GM21390 (cell line): ENCODE results near the gene KIAA2012.
"Not testable (repeated sequence)": the region's sequence is repeated elsewhere in the genome, so short reads cannot be mapped to it uniquely, and the experiment has no call there.

ENCODE experiments used
- ATAC-seq: cut with Tn5 transposase; IDR thresholded peaks from one replicate; pipeline ENCODE4 v1.9.1; 2021; ENCODE audit not compliant: unreplicated experiment

Gene KIAA2012

GRCh38 chr2:202114795-202115194 lies 41.7 kb downstream of the KIAA2012 start:
- no peak for ATAC-seq

DNA sequence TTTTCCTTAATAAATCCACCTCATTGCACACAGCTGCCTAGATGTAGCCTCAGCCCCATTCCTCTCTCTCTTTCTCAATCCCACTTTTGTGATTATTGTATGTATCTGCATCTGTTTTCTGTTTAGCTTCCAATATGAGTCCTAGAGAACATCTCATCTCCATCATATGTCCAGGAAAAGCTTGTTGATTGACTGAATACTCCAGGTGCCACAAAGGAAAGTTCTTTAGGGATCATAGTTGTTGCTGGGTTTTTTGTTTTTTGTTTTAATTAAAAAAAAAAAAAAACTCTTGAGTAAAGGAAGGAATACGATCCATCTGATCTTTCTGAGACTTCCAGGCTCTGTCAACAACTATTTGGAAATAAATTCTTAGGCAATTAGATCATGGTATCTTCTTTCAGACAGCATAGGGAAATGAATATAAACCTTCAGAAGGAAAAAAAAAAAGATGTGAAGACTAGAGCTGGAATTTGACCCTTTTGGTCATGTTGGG lies 42.5 kb downstream of the KIAA2012 start:
- no peak for ATAC-seq

- no peak for ATAC-seq
Observed at GRCh38 chr2:202116691-202117090, 43.6 kb downstream of the KIAA2012 start.

DNA sequence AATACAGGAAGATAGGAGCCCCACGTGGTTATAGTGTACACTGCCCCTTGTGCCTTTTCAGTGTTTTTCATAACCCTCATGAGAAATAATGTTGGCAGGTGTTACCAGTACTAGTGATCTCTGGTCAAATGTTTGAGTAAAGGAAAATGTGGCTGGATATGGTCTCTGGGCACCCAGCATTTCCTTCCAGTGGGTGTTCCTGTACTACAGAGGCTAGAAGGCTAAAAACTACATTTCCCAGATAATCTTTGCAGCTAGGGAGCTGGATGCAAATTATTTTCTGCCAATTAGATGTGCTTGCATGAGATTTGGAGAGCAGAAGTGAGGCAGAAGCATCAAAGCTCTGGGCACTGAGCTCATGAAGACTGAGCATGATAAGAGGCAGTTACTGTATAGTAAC lies 45.1 kb downstream of the KIAA2012 start:
- ATAC-seq, result no peak

- ATAC-seq, result no peak
Observed at GRCh38 chr2:202120828-202121227, 47.8 kb downstream of the KIAA2012 start.

GRCh38 chr2:202121532-202122162 lies 48.6 kb downstream of the KIAA2012 start:
- no peak for ATAC-seq

DNA sequence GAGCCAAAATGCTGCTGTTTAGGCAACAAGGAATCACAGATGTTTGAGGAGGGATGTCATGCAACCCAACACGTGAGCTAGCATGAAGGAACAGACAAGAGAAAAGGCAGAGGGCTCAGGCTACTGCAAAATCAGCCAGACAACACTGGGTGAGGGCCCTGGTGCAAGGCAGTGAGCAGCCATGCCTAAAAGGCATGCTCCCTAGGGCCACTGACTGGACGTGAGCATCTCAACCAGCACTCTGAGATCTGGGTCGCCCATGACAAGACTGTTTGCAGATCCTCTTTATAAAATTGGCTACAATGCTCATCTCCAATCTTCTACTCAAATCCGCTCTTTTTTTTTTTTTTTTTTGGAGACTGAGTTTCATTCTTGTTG lies 49.1 kb downstream of the KIAA2012 start:
- no peak for ATAC-seq

GRCh38 chr2:202122980-202123720 lies 50.1 kb downstream of the KIAA2012 start:
- no peak for ATAC-seq

DNA sequence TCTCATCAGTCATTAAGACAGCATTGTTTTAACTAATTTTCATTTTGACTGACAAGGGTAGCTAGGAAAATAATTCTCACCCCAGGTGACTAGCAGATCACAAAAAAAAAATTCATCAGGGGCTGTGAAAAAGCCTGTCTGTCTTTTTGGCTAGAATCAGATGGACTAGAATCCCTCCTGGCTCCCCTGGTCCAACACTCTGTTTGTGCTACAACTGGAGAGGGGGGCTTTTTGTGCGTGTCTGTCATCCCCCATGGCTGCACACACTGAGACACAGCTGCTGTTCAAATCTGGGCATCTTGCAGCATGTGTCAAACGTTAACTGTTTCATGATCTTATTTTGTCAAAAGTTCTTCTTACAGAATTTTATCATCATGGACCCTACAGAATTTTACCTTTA lies 51.2 kb downstream of the KIAA2012 start:
- no peak for ATAC-seq

GRCh38 chr2:202127687-202128331 lies 54.8 kb downstream of the KIAA2012 start:
- ATAC-seq, result no peak

- ATAC-seq, result no peak
Observed at GRCh38 chr2:202129841-202130240, 56.8 kb downstream of the KIAA2012 start.

DNA sequence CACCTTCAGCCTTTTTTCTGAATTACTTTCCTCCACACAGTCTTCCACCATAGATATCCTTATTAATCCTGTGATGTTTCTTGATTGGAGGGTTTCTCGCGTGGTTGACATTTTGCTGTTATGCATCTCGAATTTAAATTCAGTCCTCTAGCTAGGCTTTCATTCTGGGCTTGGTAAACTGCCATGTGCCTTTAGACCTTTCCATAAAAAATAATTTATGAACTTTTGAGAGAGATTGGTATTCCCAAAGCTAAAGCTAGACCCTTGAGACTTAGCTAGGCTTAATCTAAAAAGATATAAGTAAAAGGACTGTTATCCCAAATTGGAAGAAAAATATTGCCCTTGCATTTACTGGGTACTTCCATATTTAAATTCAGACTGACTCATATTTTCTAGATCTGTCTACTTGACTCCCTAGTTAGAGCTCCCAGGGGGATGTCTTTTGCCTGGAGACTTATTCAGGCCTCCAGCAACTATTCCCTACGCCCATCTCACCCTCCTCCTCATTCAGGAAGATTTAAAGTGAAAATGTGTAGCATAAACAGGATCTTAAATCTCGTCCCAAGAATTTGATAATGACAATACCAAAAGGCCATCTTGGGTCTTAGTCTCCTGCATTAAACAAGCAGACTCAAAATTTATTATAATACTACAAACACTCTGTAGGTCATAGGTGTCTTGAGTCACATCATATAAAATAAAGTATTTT lies 60.3 kb downstream of the KIAA2012 start:
- no peak for ATAC-seq

DNA sequence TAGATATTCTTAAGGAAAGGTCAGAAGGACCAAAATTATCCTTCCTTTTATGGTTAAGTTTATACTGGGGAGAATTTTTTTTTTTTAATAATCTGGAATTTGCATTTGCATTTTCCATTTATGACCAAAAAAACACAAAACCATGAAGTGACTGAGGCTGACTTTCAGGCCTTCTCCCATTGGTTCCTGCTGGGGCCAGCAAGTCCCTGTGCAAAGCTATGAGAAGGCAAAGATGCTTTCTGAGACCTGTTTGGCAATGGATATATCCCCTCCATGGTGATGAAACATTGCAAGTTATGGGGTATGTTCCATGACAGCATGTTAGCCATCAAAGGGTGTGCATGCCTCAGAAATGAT lies 60.8 kb downstream of the KIAA2012 start:
- no peak for ATAC-seq

- no peak for ATAC-seq
Observed at GRCh38 chr2:202135091-202135874, 62.2 kb downstream of the KIAA2012 start.

DNA sequence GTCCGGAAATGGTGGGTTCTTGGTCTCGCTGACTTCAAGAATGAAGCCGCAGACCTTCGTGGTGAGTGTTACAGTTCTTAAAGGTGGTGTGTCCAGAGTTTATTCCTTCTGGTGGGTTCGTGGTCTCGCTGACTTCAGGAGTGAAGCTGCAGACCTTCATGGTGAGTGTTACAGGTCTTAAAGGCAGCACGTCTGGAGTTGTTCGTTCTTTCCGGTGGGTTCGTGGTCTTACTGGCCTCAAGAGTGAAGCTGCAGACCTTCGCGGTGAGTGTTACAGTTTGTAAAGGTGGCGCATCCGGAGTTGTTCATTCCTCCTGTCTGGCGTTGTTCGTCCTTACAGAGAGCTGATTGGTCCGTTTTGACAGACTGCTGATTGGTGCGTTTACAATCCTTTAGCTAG lies 63.0 kb downstream of the KIAA2012 start:
- not testable (repeated sequence) for ATAC-seq

DNA sequence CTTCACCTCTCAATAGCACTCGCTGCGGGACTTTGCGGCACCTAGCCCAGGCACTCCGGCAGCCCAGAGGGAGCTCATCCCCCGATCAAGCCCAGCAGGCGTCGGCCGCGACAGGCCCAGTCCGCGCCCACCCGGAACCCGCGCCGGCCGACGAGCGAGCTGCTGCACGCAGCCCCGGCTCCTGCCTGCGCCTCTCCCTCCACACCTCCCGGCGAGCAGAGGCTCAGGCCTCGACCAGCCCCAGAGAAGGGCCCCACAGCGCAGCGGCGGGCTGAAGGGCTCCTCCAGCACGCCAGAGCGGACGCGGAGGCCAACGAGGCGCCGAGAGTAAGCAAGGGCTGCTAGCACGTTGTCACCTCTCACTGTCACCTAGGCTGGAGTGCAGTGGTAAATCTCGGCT lies 63.5 kb downstream of the KIAA2012 start:
- ATAC-seq, result no peak

GRCh38 chr2:202140522-202141252 lies 67.6 kb downstream of the KIAA2012 start:
- ATAC-seq, result no peak

GRCh38 chr2:202141329-202141947 lies 68.4 kb downstream of the KIAA2012 start:
- ATAC-seq, result no peak

- ATAC-seq, result no peak
Observed at GRCh38 chr2:202142540-202142939, 69.5 kb downstream of the KIAA2012 start.

DNA sequence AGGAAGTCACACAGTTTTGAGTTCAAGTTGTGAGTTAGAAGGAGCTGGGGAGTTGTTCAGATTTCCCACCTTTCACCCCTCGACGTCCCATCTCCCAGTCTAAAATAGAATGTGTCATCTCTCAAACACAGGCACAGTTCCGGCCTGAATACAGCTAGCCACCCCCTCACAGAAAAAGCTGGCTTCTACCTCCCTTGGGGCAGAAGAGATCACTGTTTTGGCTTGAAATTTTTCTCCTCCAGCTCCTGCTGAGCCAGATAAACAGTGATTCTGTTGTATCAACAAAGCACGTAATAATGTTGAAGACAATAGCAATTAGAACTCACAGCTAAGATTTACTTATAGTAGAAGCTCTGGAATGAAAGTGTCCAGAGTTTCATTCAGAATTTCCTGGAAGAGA lies 74.7 kb downstream of the KIAA2012 start:
- no peak for ATAC-seq
